GM21515 (cell line): Measurements from ENCODE around the gene SVBP.

Experiments
- ATAC-seq: cut with Tn5 transposase; IDR thresholded peaks from one replicate; pipeline ENCODE4 v1.9.1; 2021; ENCODE audit not compliant: unreplicated experiment

The SVBP gene

DNA sequence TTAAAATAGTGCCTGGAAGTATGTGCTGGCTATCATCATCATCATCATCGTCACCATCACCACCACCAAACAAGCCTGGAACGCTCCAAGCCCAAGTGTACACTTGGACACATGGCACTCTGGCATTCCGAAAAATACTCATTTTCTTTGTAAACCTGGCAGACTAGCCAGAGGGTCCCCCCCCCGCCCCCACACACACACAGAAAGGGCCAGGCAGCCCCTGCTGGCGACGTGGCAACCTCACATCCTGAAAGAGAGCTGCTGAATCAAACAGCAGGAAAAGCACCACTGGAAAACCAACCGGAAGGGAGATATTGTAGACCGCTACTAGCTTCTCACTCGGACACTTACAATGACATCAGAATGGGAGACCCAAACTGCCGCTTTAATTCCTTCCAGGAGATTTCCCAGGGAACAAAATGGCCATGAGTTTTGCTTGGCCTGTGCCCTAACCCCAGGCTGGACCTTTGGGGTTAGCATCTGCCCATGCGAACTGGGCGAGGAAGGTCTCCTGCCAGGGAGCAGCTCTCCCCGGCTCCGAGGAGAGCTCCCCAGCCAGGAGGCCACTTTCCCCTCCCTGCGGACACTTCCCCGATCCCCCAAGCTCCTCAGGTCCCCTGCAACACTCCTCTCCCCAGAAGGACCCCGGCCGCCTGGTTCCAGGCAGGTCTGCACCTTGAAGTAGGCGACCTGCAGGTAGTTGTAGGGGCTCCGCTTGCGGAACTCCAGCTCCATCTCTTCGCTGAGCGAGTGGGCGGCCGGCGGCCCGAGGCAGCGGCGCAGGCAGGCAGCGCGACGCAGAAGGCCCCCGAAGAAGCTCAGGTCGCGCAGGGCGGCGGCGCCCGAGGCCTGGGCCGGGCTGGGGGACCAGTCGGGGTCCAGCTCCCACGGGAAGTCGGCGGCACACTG is 51.1 kb downstream of the SVBP start:
- ATAC-seq = peak; percentile 27

DNA sequence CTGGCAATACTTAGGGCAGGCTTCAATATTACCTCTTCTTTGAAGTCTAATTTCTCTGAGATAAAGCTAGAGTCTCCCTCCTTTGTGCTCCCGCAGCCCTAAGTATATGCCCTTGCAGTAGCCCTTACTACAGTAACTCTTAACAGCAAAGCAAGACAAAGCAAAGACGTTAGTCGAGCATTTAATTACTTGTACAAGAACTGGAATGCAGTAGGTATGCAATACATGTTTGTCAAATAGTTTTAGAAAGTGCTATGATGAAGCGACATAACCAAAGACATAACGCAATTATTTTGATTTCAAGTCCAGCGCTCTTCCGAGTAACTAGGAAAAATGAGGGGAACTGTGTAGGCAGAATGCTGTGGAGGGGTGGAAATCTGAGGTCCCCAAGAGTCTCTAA is 51.9 kb downstream of the SVBP start:
- ATAC-seq = no peak

DNA sequence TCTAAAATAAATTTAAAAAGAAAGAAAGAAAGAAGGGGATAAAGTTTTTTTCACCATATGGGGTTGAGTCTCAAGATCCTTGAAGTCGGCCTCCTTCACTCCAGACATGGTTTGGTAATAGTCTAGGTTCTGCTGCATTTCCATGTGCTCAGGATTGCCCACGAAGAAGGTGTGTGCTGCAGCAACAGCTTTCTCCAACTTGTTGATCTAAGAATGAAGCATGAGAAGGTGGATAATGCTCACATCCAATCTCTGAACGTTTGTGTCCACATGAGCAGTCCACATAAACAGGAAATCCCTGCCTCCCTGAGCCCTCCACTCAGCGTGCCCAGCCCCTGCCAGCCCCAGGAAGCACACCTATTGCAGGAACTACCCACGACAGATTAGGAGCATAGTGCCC is 54.9 kb downstream of the SVBP start:
- ATAC-seq = no peak

DNA sequence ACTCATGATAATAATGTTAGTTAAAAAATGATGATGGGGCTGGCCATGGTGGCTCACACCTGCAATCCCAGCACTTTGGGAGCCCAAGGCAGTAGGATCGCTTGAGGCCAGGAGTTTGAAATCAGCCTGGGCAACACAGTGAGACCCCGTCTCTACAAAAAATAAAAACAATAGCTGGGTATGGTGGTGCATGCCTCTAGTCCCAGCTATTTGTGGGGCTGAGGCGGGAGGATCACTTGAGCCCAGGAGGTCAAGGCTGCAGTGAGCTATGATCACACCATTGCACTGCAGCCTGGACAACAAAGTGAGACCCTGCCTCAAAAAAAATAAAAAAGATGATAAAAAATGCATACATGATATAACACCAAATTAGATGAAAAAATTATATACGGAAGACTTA is 55.6 kb downstream of the SVBP start:
- no peak for ATAC-seq

DNA sequence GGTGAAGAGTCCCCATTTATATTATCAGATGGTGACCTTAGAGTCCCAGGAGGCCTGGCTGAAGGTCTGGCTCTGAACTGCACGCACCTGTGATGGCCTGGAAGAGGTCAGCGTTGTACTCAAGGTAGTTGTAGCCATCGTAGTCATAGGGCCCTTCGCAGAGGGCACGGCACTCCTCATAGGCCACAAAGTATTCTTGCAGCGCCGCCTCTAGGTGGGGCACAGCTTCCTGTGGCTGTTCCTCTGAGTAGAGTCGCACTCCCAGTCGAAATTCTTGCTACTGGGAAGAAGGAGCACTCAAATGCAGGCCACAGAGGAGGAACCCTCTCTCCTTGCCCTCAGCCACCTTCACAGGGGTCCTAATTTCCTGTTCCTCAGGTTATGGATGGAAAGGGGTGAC is 58.1 kb downstream of the SVBP start:
- no peak for ATAC-seq

DNA sequence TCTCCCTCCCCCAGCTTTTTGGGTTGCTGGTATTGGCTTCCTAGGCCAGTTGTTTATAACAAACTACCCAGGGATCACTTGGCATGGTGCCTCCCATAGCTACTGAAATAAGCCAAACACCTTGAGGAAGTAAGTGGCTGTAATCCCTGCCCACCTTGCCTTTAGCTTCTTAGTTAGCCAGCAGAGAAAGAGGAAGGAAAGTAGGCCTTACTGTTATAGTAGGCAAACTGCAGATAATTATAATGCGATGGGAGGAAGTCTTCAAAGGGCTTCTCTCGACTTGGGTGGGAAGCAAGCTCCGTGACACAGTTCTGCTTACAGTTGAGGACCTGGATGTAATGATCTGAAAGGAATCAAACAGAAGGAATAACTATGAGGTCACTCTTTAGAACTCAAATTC is 58.6 kb downstream of the SVBP start:
- no peak for ATAC-seq

DNA sequence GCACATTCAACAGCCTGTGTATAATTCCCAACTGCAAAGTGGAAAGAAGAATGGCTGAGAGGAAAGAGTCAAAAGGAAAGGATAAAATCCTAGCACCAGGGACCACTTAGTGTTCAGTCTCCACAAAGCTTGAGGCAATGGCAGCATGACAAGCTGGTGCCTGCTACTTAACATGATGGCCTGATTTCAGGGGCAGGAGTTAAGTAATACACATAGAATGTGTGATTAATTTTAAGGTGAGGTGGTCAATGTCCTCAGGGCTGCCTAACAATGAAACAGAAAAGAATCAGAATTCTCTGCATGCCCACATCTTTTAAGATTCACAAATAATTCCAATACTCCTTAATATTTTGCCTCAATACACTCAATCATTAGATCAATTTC is 59.3 kb downstream of the SVBP start:
- no peak for ATAC-seq
